Retinal pigment epithelial cell (primary cell): ENCODE results near the gene MYCBPAP.

Experiments used
- DNase-seq: peaks from one replicate; pipeline ENCODE4 v3.0.0-alpha.2; 2010; ENCODE audit warnings: low read depth
- H3K4me3 ChIP-seq: 2 replicates; pipeline ENCODE4 v1.5.1; 2011; ENCODE audit warnings: mild to moderate bottlenecking, low read length, control low read depth, moderate library complexity
- CTCF ChIP-seq: conservative IDR thresholded peaks from 2 replicates; pipeline ENCODE4 v1.5.1; 2011; ENCODE audit warnings: low read depth, low read length, control low read depth, inconsistent platforms

Gene MYCBPAP

GRCh38 chr17:50542795-50543774, 34.8 kb downstream of the MYCBPAP start:
- no peak for TF ChIP-seq CTCF
- peak; percentile 27 for DNase-seq
- H3K4me3 ChIP-seq: peak overlapping the region; percentile 56

DNA sequence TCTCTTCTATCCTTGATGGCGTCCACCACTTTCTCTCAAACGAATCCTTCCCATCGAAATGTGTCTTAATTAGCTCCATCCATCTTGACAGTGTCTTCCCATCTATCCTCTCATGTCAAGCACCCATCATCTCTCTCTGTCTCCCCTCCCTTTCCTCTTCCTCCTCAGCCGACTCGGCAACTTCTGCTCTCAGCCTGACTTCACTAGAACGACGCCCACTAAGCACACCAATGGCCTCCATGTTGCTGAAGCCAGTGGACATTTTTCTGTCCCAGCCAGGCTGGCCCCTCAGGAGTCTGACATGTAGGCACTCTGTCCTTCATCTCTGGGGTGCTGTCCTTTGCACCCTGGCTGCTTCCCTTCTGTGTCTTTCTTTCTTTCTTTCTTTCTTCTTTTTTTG, 36.3 kb downstream of the MYCBPAP start:
- TF ChIP-seq CTCF: no peak
- no peak for DNase-seq
- no peak overlapping the region for H3K4me3 ChIP-seq

GRCh38 chr17:50545311-50545710, 37.1 kb downstream of the MYCBPAP start:
- no peak overlapping the region for H3K4me3 ChIP-seq
- no peak for DNase-seq
- TF ChIP-seq CTCF: no peak

- TF ChIP-seq CTCF: no peak
- DNase-seq: no peak
- no peak overlapping the region for H3K4me3 ChIP-seq
Measured at GRCh38 chr17:50546701-50547034, 38.4 kb downstream of the MYCBPAP start.

DNA sequence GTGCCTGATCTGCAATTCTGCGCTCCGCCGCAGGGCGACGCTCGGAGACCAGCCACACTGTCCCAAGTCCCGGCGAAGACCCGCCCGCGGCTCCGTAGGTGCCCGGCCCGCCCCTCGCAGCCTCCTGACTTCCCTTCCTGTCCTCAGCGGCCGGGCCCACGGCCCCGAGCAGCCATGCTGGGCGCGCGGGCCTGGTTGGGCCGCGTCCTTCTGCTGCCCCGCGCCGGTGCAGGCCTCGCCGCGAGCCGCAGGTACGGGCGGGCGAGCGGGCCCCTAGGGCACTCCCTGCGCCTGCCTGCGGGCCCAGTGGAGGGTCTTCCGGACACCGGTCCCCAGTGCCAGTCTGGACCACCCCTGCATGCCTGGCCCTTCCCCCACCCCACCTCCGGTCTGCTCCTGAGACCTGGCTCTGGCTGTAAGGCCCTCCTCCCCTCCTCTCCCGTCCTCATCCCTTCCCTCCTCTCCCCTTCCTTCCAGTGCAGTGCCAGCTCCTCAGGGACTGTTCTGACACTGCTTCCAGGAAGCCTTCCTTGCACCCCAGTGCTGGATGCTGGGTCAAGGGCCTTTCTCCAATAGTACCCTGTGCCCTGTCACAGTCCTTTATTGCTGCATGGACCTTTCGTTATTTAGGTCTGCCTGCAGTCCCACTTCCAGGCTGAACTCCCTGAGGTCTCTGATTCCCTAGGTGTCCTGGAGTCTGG, 38.9 kb downstream of the MYCBPAP start, which contains the start of gene SPATA20:
TSS of gene SPATA20 (plus strand) at position 140 of the 701 bp plus-strand sequence. CDS start at position 175, 35 bp downstream.
- DNase-seq: peak; percentile 49
- peak; percentile 93 for TF ChIP-seq CTCF
- peak within 1 kb of the TSS; percentile 53 for H3K4me3 ChIP-seq

GRCh38 chr17:50547736-50548083, 39.5 kb downstream of the MYCBPAP start:
- peak overlapping the region; percentile 53 for H3K4me3 ChIP-seq
- no peak for TF ChIP-seq CTCF
- no peak for DNase-seq

GRCh38 chr17:50548831-50549230, 40.6 kb downstream of the MYCBPAP start:
- no peak for TF ChIP-seq CTCF
- H3K4me3 ChIP-seq: no peak overlapping the region
- DNase-seq: no peak
